Peyer's patch (tissue), 4 donors: ENCODE measurements around the gene MACROD2. TPM values are rescaled to one million over a fixed set of nuclear protein-coding genes. Genes with fewer than 3 reads are reported as not detected.

ENCODE experiments used
- DNase-seq, 3 donors: peaks; one replicate each; pipeline ENCODE4 v3.0.0-alpha.2; 2017 to 2019
- H3K27ac ChIP-seq, 4 donors: fragments of 200-600 bp; sonication (generic); one replicate each; pipeline ENCODE4 v1.5.1; 2016 to 2019
- H3K27me3 ChIP-seq, 2 donors: fragments of 200-600 bp; sonication (generic); one replicate each; pipeline ENCODE4 v1.5.1; 2019
- H3K36me3 ChIP-seq, 3 donors: fragments of 200-600 bp; sonication (generic); one replicate each; pipeline ENCODE4 v1.5.1; 2016 to 2019
- H3K4me1 ChIP-seq, 4 donors: fragments of 200-600 bp; sonication (generic); one replicate each; pipeline ENCODE4 v1.5.1; 2016 to 2019
- H3K4me3 ChIP-seq, 4 donors: fragments of 200-600 bp; sonication (generic); 1 replicate in 3 of 4; 2 replicates in 1 of 4; pipeline ENCODE4 v1.5.1; 2016 to 2019; ENCODE audit warnings: mild to moderate bottlenecking in 1 of 4
- H3K9me3 ChIP-seq, 4 donors: fragments of 200-600 bp; sonication (generic); one replicate each; pipeline ENCODE4 v1.5.1; 2016 to 2019; ENCODE audit warnings: mild to moderate bottlenecking in 1 of 4
- POLR2A ChIP-seq, 2 donors: fragments of 450-650 bp; IDR thresholded peaks; one replicate each; pipeline ENCODE4 v1.5.1; 2017; ENCODE audit warnings: antibody characterized with exemption in 2 of 2, mild to moderate bottlenecking in 2 of 2, moderate library complexity in 2 of 2
- total RNA-seq, 4 donors: library from RNA; depleted of rRNA; stranded (reverse); fragments of >200 nt; gene quantifications; one replicate each; pipeline ENCODE4 v1.1.0, GENCODE V29; 2016
- TF ChIP-seq, protein P1 (sequence below), 6 experiments: fragments of 450-650 bp in 4 of 6; fragments of 200-600 bp in 2 of 6; sonication (generic) in 1 of 6; IDR thresholded peaks; one replicate each; pipeline ENCODE4 v1.5.1; 2017 to 2019; ENCODE audit warnings: antibody characterized with exemption in 6 of 6, mild to moderate bottlenecking in 3 of 6, moderate library complexity in 1 of 6

MACROD2 gene
- total RNA-seq, 4 donors from 2014 or later, result 2.5 to 10.7 (median 6.5) TPM

- no peak for DNase-seq
- TF ChIP-seq POLR2A (IDR thresholded peaks at IDR 0.05), result no peak
- TF ChIP-seq, protein P1, sequence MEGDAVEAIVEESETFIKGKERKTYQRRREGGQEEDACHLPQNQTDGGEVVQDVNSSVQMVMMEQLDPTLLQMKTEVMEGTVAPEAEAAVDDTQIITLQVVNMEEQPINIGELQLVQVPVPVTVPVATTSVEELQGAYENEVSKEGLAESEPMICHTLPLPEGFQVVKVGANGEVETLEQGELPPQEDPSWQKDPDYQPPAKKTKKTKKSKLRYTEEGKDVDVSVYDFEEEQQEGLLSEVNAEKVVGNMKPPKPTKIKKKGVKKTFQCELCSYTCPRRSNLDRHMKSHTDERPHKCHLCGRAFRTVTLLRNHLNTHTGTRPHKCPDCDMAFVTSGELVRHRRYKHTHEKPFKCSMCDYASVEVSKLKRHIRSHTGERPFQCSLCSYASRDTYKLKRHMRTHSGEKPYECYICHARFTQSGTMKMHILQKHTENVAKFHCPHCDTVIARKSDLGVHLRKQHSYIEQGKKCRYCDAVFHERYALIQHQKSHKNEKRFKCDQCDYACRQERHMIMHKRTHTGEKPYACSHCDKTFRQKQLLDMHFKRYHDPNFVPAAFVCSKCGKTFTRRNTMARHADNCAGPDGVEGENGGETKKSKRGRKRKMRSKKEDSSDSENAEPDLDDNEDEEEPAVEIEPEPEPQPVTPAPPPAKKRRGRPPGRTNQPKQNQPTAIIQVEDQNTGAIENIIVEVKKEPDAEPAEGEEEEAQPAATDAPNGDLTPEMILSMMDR (IDR thresholded peaks at IDR 0.05), result no peak
- no peaks in the 10 kb centered on the region for H3K9me3 ChIP-seq
- no peaks in the 10 kb centered on the region for H3K36me3 ChIP-seq
- no peaks in the 10 kb centered on the region for H3K27me3 ChIP-seq
- no peak overlapping the region for H3K4me3 ChIP-seq
- no peak overlapping the region for H3K27ac ChIP-seq
- no peaks in the 10 kb centered on the region for H3K4me1 ChIP-seq
Observed at GRCh38 chr20:14510341-14510740, 515.0 kb downstream of the MACROD2 start.

GRCh38 chr20:14512839-14513238 lies 517.5 kb downstream of the MACROD2 start:
- TF ChIP-seq POLR2A (IDR thresholded peaks at IDR 0.05), result no peak
- TF ChIP-seq, protein P1 (IDR thresholded peaks at IDR 0.05), result no peak
- Histone ChIP-seq H3K27me3 (no peaks in the 10 kb centered on the region), H3K4me1 (no peaks in the 10 kb centered on the region), H3K4me3 (no peak overlapping the region), H3K27ac (no peak overlapping the region), H3K9me3 (no peaks in the 10 kb centered on the region), H3K36me3 (no peaks in the 10 kb centered on the region)
- DNase-seq, result no peak

GRCh38 chr20:14518648-14519047 lies 523.3 kb downstream of the MACROD2 start:
- Histone ChIP-seq H3K4me1 (no peaks in the 10 kb centered on the region), H3K27ac (no peak overlapping the region), H3K27me3 (no peaks in the 10 kb centered on the region), H3K9me3 (no peaks in the 10 kb centered on the region), H3K4me3 (no peak overlapping the region), H3K36me3 (no peaks in the 10 kb centered on the region)
- no peak for TF ChIP-seq POLR2A (IDR thresholded peaks at IDR 0.05)
- TF ChIP-seq, protein P1 (IDR thresholded peaks at IDR 0.05), result no peak
- no peak for DNase-seq

- Histone ChIP-seq H3K4me3 (no peak overlapping the region), H3K9me3 (no peaks in the 10 kb centered on the region), H3K27ac (no peak overlapping the region), H3K36me3 (no peaks in the 10 kb centered on the region), H3K27me3 (no peaks in the 10 kb centered on the region), H3K4me1 (no peaks in the 10 kb centered on the region)
- TF ChIP-seq, protein P1 (IDR thresholded peaks at IDR 0.05), result no peak
- DNase-seq, result no peak
Observed at GRCh38 chr20:14521016-14521415, 525.7 kb downstream of the MACROD2 start.

- DNase-seq, result no peak
- H3K27me3 ChIP-seq, result no peaks in the 10 kb centered on the region
- H3K9me3 ChIP-seq, result no peaks in the 10 kb centered on the region
- H3K36me3 ChIP-seq, result no peaks in the 10 kb centered on the region
- TF ChIP-seq POLR2A (IDR thresholded peaks at IDR 0.05), result no peak
- TF ChIP-seq, protein P1 (IDR thresholded peaks at IDR 0.05), result no peak
- no peak overlapping the region for H3K4me3 ChIP-seq
- no peak overlapping the region for H3K27ac ChIP-seq
- H3K4me1 ChIP-seq, result no peaks in the 10 kb centered on the region
Observed at GRCh38 chr20:14521436-14521835, 526.1 kb downstream of the MACROD2 start.

- no peaks in the 10 kb centered on the region for H3K36me3 ChIP-seq
- no peaks in the 10 kb centered on the region for H3K4me1 ChIP-seq
- DNase-seq, result no peak
- H3K27ac ChIP-seq, result no peak overlapping the region
- H3K9me3 ChIP-seq, result no peaks in the 10 kb centered on the region
- TF ChIP-seq, protein P1 (IDR thresholded peaks at IDR 0.05), result no peak
- TF ChIP-seq POLR2A (IDR thresholded peaks at IDR 0.05), result no peak
- H3K27me3 ChIP-seq, result no peaks in the 10 kb centered on the region
- no peak overlapping the region for H3K4me3 ChIP-seq
Observed at GRCh38 chr20:14522595-14522994, 527.3 kb downstream of the MACROD2 start.
